Liver (tissue), 3 donors: ENCODE measurements around the gene SBNO1.

Experiments
- HNF4G ChIP-seq: IDR thresholded peaks from 2 replicates; pipeline ENCODE4 v1.6.1; 2016; ENCODE audit warnings: antibody characterized with exemption
- JUND ChIP-seq, 2 donors: IDR thresholded peaks; 2 replicates each; pipeline ENCODE4 v1.6.1; 2016; ENCODE audit warnings: antibody characterized with exemption in 2 of 2
- NR2F2 ChIP-seq: IDR thresholded peaks from 2 replicates; pipeline ENCODE4 v1.6.1; 2016; ENCODE audit warnings: antibody characterized with exemption
- RAD21 ChIP-seq, 2 donors: IDR thresholded peaks; 2 replicates each; pipeline ENCODE4 v1.6.1; 2016; ENCODE audit warnings: antibody characterized with exemption in 2 of 2, mild to moderate bottlenecking in 2 of 2
- RXRA ChIP-seq, 2 donors: IDR thresholded peaks; 2 replicates each; pipeline ENCODE4 v1.6.1; 2017 to 2018; ENCODE audit warnings: antibody characterized with exemption in 2 of 2, mild to moderate bottlenecking in 1 of 2
- SP1 ChIP-seq: IDR thresholded peaks from 2 replicates; pipeline ENCODE4 v1.6.1; 2018; ENCODE audit warnings: antibody characterized with exemption, mild to moderate bottlenecking
- TAF1 ChIP-seq: conservative IDR thresholded peaks from 2 replicates; pipeline ENCODE4 v1.6.1; 2016; ENCODE audit warnings: antibody characterized with exemption, mild to moderate bottlenecking
- TF ChIP-seq, protein P1 (sequence below): fragments of 150-350 bp; IDR thresholded peaks from 2 replicates; pipeline ENCODE4 v1.5.1; 2017; ENCODE audit warnings: improper control_type of control experiment, low read depth, low read length; ENCODE audit not compliant: missing input control
- TF ChIP-seq, protein P2 (sequence below): IDR thresholded peaks from 2 replicates; pipeline ENCODE4 v1.6.1; 2016; ENCODE audit warnings: antibody characterized with exemption, mild to moderate bottlenecking
- TF ChIP-seq, protein P3 (sequence below): IDR thresholded peaks from 2 replicates; pipeline ENCODE4 v1.6.1; 2016; ENCODE audit warnings: antibody characterized with exemption
- donor health status: healthy.
- donor health status: healthy.

DNA sequence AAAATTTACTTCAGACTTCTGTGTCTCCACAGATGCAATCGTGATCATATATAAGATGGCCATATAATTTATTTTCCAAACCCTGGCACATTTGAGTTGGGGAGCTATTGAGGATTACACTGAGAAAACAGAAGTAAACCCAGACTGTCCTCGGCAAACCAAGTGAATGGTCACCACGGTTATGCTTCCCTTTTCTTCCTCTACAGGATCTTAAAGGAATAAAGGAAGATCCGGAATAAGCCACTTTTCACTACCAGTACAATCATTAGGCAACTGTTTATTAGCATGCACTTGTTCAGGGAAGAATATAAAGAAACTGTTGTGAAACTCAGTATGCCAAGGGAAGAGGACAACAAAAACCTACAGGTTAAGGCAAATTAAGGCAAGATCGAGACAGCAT, 27.6 kb downstream of the SBNO1 start:
- TF ChIP-seq, protein P1, sequence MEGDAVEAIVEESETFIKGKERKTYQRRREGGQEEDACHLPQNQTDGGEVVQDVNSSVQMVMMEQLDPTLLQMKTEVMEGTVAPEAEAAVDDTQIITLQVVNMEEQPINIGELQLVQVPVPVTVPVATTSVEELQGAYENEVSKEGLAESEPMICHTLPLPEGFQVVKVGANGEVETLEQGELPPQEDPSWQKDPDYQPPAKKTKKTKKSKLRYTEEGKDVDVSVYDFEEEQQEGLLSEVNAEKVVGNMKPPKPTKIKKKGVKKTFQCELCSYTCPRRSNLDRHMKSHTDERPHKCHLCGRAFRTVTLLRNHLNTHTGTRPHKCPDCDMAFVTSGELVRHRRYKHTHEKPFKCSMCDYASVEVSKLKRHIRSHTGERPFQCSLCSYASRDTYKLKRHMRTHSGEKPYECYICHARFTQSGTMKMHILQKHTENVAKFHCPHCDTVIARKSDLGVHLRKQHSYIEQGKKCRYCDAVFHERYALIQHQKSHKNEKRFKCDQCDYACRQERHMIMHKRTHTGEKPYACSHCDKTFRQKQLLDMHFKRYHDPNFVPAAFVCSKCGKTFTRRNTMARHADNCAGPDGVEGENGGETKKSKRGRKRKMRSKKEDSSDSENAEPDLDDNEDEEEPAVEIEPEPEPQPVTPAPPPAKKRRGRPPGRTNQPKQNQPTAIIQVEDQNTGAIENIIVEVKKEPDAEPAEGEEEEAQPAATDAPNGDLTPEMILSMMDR = no peak
- TF ChIP-seq TAF1 (no peak), JUND (IDR thresholded peaks at IDR 0.05) (no peak), SP1 (no peak), NR2F2 (no peak), RAD21 (IDR thresholded peaks at IDR 0.05) (no peak), RXRA (IDR thresholded peaks at IDR 0.05) (no peak), HNF4G (no peak)
- TF ChIP-seq, protein P2, sequence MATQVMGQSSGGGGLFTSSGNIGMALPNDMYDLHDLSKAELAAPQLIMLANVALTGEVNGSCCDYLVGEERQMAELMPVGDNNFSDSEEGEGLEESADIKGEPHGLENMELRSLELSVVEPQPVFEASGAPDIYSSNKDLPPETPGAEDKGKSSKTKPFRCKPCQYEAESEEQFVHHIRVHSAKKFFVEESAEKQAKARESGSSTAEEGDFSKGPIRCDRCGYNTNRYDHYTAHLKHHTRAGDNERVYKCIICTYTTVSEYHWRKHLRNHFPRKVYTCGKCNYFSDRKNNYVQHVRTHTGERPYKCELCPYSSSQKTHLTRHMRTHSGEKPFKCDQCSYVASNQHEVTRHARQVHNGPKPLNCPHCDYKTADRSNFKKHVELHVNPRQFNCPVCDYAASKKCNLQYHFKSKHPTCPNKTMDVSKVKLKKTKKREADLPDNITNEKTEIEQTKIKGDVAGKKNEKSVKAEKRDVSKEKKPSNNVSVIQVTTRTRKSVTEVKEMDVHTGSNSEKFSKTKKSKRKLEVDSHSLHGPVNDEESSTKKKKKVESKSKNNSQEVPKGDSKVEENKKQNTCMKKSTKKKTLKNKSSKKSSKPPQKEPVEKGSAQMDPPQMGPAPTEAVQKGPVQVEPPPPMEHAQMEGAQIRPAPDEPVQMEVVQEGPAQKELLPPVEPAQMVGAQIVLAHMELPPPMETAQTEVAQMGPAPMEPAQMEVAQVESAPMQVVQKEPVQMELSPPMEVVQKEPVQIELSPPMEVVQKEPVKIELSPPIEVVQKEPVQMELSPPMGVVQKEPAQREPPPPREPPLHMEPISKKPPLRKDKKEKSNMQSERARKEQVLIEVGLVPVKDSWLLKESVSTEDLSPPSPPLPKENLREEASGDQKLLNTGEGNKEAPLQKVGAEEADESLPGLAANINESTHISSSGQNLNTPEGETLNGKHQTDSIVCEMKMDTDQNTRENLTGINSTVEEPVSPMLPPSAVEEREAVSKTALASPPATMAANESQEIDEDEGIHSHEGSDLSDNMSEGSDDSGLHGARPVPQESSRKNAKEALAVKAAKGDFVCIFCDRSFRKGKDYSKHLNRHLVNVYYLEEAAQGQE = no peak
- TF ChIP-seq, protein P3, sequence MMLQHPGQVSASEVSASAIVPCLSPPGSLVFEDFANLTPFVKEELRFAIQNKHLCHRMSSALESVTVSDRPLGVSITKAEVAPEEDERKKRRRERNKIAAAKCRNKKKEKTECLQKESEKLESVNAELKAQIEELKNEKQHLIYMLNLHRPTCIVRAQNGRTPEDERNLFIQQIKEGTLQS = no peak
